Pulmonary artery endothelial cell (primary cell): ENCODE measurements around the gene TMEM9. TPM values are rescaled to one million over a fixed set of nuclear protein-coding genes. Genes with fewer than 3 reads are reported as not detected.

Experiments
- total RNA-seq: library from RNA; depleted of rRNA; stranded (reverse); fragments of >200 nt; gene quantifications from 2 replicates; pipeline ENCODE4 v1.2.3, GENCODE V29; 2014

Gene TMEM9
- total RNA-seq, 1 donor from 2014 or later, result 58.5 TPM

Other genes with a start within 250 kb of the TMEM9 start
- gene KIF21B, start 130.8 kb downstream of the TMEM9 start, total RNA-seq, result 2.2 and 2.9 TPM in 2 replicates
- not detected in 2 replicates for gene CACNA1S, start 42.0 kb downstream of the TMEM9 start, total RNA-seq
- not detected in 2 replicates for gene ASCL5, start 27.3 kb downstream of the TMEM9 start, total RNA-seq
- not detected in 2 replicates for gene IGFN1, start 36.4 kb upstream of the TMEM9 start, total RNA-seq
- under 0.01 and 0.04 TPM in 2 replicates for gene PKP1, start 129.0 kb upstream of the TMEM9 start, total RNA-seq
- gene TNNT2, start 223.2 kb upstream of the TMEM9 start, total RNA-seq, result not detected in 2 replicates
- not detected in 2 replicates for gene LAD1, start 244.8 kb upstream of the TMEM9 start, total RNA-seq